OCI-LY3 (cell line): Measurements from ENCODE around the gene HELZ.

ENCODE experiments used
- H2AFZ ChIP-seq: fragments of 200-600, 300-600 bp; shearing (Covaris generic); 2 replicates; pipeline ENCODE4 v1.6.0; 2014; ENCODE audit warnings: antibody characterized with exemption, low read depth, low read length
- H3K27ac ChIP-seq: fragments of 200-600, 300-600 bp; sonication (generic); 2 replicates; pipeline ENCODE4 v1.5.1; 2014; ENCODE audit warnings: mild to moderate bottlenecking, low read length, moderate library complexity, mixed read lengths
- H3K27me3 ChIP-seq: fragments of 200-600, 300-600 bp; sonication (generic); 2 replicates; pipeline ENCODE4 v1.6.1; 2014; ENCODE audit warnings: low read depth, low read length, mixed read lengths
- H3K36me3 ChIP-seq: fragments of 200-600, 300-600 bp; sonication (generic); replicated peaks from 2 replicates; pipeline ENCODE3; 2014; ENCODE audit warnings: low read depth, low read length, mixed read lengths
- H3K4me1 ChIP-seq: fragments of 300-600, 200-600 bp; sonication (generic); 2 replicates; pipeline ENCODE4 v1.6.1; 2014; ENCODE audit warnings: low read length, mixed read lengths
- H3K4me2 ChIP-seq: fragments of 200-600, 300-600 bp; sonication (generic); 2 replicates; pipeline ENCODE4 v1.6.1; 2014; ENCODE audit warnings: low read length, mixed read lengths
- H3K4me3 ChIP-seq: fragments of 300-600, 200-600 bp; sonication (generic); 2 replicates; pipeline ENCODE4 v1.5.1; 2014; ENCODE audit warnings: antibody characterized with exemption, mild to moderate bottlenecking, low read length, moderate library complexity
- H3K79me2 ChIP-seq: fragments of 300-600, 200-600 bp; shearing (Covaris generic); 2 replicates; pipeline ENCODE4 v1.6.1; 2014; ENCODE audit warnings: mild to moderate bottlenecking, low read length, mixed read lengths
- H3K9ac ChIP-seq: fragments of 300-600, 200-600 bp; shearing (Covaris generic); 2 replicates; pipeline ENCODE4 v1.6.0; 2014; ENCODE audit warnings: mild to moderate bottlenecking, low read length, moderate library complexity
- H3K9me3 ChIP-seq: fragments of 200-600, 300-600 bp; shearing (Covaris generic); 2 replicates; pipeline ENCODE4 v1.6.1; 2014; ENCODE audit warnings: low read length, mixed read lengths; ENCODE audit not compliant: insufficient read depth
- H4K20me1 ChIP-seq: fragments of 200-600, 300-600 bp; sonication (generic); 2 replicates; pipeline ENCODE4 v1.6.1; 2016; ENCODE audit warnings: low read length, mixed read lengths; ENCODE audit not compliant: insufficient read depth
- EZH2phosphoT487 ChIP-seq: fragments of 200-600 bp; shearing (Covaris generic); IDR thresholded peaks from 2 replicates; pipeline ENCODE4 v1.6.1; 2018; ENCODE audit warnings: antibody characterized with exemption, mixed run types, low read depth
- TF ChIP-seq, protein P1 (sequence below): fragments of 200-600, 300-600 bp; sonication (generic); IDR thresholded peaks from 2 replicates; pipeline ENCODE4 v1.5.1; 2014; ENCODE audit warnings: antibody characterized with exemption, low read length, low read depth

Gene HELZ

DNA sequence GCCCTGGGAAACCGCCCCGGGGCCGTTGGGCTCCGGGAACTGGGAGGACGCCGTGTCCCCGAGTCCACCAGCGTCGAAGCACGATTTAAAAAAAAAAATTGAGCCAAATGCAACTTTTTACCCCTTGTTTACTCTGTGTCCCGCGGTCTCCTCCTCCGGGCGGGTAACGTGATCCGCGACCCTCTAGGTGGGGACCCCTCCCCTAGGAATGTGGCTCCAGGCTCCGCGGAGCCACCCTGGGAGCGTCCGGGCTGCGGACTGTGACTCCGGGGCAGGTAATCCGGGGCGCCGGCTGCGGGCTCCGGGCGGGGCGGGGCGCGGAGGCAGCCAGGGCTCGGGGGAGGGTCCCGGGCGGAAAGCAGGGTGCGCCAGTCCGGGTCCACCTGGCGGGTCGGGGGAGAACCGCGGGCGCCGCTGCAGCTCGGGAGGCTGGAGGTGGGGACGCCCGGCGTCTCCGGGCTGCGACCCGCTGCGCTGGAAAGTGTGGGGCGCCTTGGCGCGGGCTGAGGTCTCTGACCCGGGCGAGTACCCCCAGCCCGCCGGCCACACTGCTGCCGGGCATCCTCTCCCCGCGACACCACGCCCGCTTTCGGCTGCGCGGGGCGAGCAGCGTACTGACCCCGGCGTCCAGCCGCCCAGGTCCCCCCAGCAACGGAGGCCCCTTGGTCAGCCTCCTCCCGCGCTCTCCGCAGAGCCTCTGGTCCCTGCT lies 852 bp upstream of the HELZ start:
- peaks cover 38% of the 10 kb centered on the region for H3K79me2 ChIP-seq

DNA sequence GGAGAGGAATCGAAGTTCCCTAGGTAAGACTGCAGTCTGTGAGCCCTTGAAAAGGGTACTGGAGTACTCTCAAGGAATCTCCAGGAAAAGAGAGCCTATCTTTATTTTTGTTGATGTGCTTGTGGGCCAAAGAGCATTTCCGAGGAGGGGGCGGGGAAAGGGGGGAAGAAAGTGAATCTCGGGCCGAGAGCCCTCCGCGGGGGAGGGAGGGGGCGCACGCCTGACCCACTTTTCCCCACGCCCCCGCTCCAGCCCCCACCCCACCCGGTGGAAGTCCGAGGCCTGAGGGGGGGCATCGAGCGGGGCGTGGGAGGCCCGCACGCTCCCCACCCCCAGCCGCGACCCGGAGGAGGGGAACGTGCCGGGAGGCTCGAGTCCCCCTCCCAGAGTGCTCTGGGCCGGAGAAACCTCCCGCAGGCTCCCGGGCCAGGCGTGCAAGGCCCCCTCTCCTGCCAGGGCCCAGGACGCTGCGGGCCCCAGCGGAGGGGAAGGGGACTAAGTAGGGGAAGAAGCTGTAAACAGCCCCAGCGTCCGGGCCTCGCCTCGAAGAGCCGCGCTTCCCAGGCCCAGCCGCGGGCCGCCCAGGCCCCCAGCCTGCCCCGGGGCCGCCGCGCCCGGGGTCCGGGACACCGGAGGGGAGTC lies 444 bp downstream of the HELZ start:
- H3K27me3 ChIP-seq: no peaks in the 10 kb centered on the region
- peaks cover 18% of the 10 kb centered on the region for H3K4me1 ChIP-seq
- peaks cover 48% of the 10 kb centered on the region for H3K79me2 ChIP-seq
- H3K9me3 ChIP-seq: no peaks in the 10 kb centered on the region
- peak overlapping the region; percentile 83; the same call in 1 of the 2 replicates for H2AFZ ChIP-seq
- peaks cover 16% of the 10 kb centered on the region for H4K20me1 ChIP-seq
- peaks cover 10% of the 10 kb centered on the region for H3K36me3 ChIP-seq
- H3K4me3 ChIP-seq: peak overlapping the region; percentile 95
- no peak for TF ChIP-seq EZH2phosphoT487
- TF ChIP-seq, protein P1, sequence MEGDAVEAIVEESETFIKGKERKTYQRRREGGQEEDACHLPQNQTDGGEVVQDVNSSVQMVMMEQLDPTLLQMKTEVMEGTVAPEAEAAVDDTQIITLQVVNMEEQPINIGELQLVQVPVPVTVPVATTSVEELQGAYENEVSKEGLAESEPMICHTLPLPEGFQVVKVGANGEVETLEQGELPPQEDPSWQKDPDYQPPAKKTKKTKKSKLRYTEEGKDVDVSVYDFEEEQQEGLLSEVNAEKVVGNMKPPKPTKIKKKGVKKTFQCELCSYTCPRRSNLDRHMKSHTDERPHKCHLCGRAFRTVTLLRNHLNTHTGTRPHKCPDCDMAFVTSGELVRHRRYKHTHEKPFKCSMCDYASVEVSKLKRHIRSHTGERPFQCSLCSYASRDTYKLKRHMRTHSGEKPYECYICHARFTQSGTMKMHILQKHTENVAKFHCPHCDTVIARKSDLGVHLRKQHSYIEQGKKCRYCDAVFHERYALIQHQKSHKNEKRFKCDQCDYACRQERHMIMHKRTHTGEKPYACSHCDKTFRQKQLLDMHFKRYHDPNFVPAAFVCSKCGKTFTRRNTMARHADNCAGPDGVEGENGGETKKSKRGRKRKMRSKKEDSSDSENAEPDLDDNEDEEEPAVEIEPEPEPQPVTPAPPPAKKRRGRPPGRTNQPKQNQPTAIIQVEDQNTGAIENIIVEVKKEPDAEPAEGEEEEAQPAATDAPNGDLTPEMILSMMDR: no peak
- peak overlapping the region; percentile 80 for H3K4me2 ChIP-seq
- H3K9ac ChIP-seq: peak overlapping the region; percentile 86
- peak overlapping the region; percentile 24 for H3K27ac ChIP-seq

More for the DNA sequence above, 852 bp upstream of the HELZ start:
- Histone ChIP-seq H3K9ac (peak overlapping the region; percentile 86), H3K4me1 (peaks cover 18% of the 10 kb centered on the region), H3K27me3 (no peaks in the 10 kb centered on the region), H3K36me3 (peaks cover 7% of the 10 kb centered on the region), H3K4me3 (peak overlapping the region; percentile 95), H2AFZ (peak overlapping the region; percentile 87), H4K20me1 (peaks cover 13% of the 10 kb centered on the region; the same call in 1 of the 2 replicates), H3K9me3 (no peaks in the 10 kb centered on the region), H3K27ac (peak overlapping the region; percentile 13; the same call in 1 of the 2 replicates), H3K4me2 (peak overlapping the region; percentile 82)
- TF ChIP-seq, protein P1: no peak
- no peak for TF ChIP-seq EZH2phosphoT487

DNA sequence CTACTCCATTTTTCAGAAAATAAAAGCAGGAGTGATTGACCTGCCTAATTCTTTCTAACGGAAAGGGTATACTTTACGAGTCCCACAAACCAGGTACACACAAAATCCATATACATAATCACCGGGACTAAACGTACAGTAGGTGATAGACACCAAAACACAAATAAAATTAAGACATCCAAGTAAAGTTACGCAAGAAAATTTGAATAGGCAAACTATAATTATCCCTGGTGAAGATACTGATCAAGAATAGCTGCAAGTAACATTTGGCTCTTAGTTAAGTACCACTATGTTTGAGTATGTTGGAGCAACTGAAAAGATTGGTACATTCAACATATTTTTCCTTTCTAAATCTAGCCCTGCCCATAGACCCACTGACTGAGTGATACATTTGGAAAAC lies 1.7 kb downstream of the HELZ start:
- H4K20me1 ChIP-seq: peaks cover 20% of the 10 kb centered on the region
- H3K27me3 ChIP-seq: no peaks in the 10 kb centered on the region
- H3K36me3 ChIP-seq: peaks cover 21% of the 10 kb centered on the region
- H2AFZ ChIP-seq: no peak overlapping the region
- peaks cover 18% of the 10 kb centered on the region for H3K4me1 ChIP-seq
- peak overlapping the region; percentile 80 for H3K4me2 ChIP-seq
- H3K27ac ChIP-seq: no peak overlapping the region
- no peak overlapping the region for H3K9ac ChIP-seq
- H3K4me3 ChIP-seq: peak overlapping the region; percentile 95
- TF ChIP-seq, protein P1: no peak
- no peak for TF ChIP-seq EZH2phosphoT487
- peaks cover 52% of the 10 kb centered on the region for H3K79me2 ChIP-seq
- H3K9me3 ChIP-seq: no peaks in the 10 kb centered on the region

DNA sequence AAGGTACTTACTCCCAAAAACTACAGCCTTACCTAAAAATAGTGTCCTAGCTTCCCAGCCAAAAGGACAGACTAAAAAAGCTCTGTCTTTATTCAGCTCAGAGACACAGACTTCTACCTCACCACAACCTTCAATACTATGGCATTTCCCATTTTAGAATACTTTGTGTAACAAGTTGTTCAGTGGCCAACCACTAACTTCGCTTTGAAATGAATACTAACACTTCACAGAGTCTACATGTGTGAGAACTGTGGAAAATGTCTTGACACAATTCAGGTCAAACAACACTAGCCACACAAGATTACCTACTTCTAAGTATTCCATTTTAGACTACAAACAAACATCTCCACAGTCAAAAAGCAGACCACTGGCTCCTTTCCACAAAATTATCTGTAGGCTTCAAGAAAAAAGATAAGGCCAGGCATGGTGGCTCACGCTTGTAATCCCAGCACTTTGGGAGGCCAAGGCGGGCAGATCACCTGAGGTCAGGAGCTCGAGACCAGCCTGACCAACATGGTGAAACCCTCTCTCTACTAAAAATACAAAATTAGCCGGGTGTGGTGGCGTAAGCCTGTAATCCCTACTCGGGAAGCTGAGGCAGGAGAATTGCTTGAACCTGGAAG lies 3.2 kb downstream of the HELZ start:
- Histone ChIP-seq H3K4me2 (no peak overlapping the region), H3K4me3 (no peak overlapping the region), H3K27ac (no peak overlapping the region), H3K79me2 (peaks cover 52% of the 10 kb centered on the region), H4K20me1 (peaks cover 20% of the 10 kb centered on the region), H3K9me3 (no peaks in the 10 kb centered on the region), H3K4me1 (peaks cover 16% of the 10 kb centered on the region), H3K9ac (no peak overlapping the region), H2AFZ (no peak overlapping the region), H3K27me3 (no peaks in the 10 kb centered on the region), H3K36me3 (peaks cover 22% of the 10 kb centered on the region)
- no peak for TF ChIP-seq EZH2phosphoT487
- TF ChIP-seq, protein P1: no peak
